Kidney glomerular epithelial cell (primary cell): Measurements from ENCODE around the gene TEX22.

ENCODE experiments used
- DNase-seq: peaks from one replicate; lab custom pipeline; 2025; lab: John Stamatoyannopoulos, UW

The TEX22 gene

DNA sequence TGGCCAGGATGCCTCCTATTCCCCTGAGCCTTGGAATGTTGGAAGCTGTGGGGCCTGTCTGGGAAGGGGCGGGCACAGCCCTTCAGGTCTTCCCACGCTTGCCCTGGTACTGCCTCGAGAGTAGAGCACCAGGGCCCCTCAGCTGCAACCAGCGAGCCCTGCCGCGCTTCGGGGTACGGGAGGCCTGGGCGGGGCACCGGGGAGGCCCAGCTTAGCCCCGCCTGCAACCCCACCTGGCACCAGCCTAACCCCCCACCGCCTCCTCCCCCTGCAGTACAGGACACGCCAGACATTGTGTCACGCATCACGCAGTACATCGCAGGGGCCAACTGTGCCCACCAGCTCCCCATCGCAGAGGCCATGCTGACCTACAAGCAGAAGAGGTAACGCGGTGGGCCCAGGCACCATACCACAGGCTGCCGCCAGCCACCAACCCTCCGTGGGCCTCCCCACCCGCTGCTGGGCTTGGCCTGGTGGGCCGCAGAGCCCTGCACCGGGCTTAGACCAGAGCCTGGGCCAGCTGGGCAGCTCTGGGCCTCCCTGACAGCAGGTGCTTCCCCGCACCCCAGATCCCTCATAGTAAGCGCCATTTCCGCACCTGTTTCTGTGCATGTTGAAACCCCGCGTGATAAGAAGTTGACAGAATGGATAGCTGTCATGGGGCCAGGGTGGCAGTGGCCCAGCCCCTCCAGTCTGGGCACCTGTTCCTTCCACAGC lies 13.6 kb upstream of the TEX22 start:
- DNase-seq: no peak

- no peak for DNase-seq
Measured at GRCh38 chr14:105385322-105385637, 13.1 kb upstream of the TEX22 start.

DNA sequence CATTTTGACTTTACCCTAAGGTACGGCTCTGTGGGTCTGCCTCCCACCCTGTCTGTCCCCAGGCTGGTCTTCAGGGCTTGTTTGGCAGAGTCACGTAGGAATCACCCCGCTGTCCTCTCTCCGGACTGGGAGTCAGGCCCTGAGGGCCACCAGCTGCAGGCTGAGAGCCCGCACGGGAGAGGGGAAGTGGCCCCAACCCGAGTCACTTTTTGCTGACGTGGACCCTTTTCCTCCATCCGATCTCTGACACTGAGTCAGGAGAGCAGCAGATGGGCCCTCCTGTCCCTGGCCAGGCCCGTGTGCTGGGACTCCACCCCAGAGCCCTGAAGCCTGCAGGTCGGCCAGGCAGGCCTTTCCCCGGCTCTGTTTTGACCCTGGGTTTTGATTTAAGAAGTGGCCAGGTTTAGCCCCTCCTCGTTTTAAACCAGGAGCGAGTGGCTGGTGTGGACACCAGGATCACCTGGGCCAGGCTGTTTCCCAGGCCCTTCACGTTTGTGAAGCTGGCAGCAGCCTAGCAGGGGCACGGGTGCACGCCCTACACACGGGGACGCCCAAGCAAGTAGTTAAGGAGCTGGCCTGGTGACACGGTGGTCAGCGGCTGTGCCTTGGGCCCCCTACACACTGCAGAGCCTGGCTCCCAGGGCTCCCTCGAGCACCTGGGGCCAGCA lies 12.5 kb upstream of the TEX22 start:
- no peak for DNase-seq

- DNase-seq: no peak
Measured at GRCh38 chr14:105386581-105387529, 11.5 kb upstream of the TEX22 start.

DNA sequence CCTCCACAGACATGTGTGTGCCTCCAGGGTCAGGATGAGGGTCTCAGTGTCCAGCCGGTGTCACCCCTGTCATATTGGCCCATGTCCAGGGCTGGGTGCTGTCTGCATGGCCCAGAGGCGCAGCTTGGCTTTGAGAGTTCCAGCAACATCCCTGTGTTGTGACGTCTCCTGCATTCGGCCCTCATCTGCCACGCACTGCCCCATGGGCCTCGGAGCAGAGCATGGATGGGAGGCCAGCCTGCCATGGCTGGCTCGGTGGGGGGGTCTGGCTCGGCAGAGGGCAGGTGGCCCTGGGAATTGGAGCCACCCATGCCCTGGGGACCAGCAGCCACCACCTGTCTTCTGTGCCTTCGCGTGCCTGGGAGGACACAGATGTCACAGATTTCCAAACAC lies 10.8 kb upstream of the TEX22 start:
- DNase-seq: no peak

- DNase-seq: no peak
Measured at GRCh38 chr14:105388110-105388951, 10.0 kb upstream of the TEX22 start.

GRCh38 chr14:105388976-105389375 lies 9.4 kb upstream of the TEX22 start:
- no peak for DNase-seq

- DNase-seq: no peak
Measured at GRCh38 chr14:105389534-105389933, 8.8 kb upstream of the TEX22 start.

DNA sequence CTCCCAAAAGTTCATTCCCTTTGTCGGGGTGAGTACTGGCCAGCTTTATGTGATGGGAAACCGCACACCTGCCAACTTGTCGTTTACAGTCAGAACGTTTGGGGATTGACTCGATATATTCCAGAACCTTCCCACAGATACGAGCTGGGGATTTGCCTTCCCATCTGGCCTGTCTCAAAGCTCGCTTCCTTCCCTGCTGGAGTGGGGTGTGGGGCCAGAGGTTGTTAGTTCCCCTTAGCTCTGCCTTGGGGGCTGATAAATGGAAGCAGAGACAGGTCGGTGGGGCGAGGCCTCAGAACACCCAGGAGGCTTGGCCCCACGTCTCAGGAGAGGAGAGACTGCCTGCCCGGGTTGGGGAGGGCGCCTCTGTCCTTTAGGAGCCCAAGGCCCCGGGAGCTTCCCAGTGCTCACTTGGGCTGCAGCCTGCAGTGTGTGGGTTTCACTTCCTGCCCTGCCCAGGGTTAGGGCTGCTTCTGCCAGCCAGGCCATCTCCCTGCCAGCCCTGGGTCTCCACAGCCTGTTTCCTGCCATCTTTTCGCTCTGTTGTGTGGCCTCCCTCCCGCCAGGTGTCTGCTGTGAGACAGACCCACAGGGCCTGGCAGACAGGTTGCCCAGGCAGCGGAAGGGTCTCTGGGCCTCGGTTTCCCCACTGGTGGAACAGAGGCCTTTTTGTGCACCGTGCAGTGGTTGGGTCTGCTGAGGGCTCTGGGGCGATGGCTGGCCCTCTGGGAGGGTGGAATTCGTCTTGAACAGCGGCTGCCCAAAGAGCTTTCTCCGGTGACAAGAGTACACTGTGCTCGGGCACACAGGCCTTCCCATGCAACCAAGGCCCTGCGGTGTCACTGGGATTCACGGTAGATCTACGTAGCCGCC lies 8.1 kb upstream of the TEX22 start:
- DNase-seq: no peak

- no peak for DNase-seq
Measured at GRCh38 chr14:105390849-105391500, 7.4 kb upstream of the TEX22 start.

DNA sequence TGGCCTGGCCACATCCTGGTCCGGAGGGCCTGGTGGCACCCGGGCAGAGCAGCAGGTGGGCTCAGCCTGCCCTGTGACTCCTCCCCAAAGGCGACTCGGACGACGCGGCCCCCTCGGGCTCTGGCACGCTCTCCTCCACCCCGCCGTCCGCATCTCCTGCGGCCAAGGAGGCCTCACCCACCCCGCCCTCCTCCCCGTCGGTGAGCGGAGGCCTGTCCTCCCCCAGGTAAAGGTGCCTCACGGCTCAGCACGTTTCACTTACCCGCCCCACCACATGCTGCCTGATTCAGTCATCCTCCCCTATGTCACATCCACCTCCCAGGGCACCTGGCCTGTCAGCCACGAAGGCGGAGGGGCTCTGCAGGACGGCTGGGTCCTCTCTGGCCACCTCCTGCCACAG lies 6.8 kb upstream of the TEX22 start:
- DNase-seq: no peak

DNA sequence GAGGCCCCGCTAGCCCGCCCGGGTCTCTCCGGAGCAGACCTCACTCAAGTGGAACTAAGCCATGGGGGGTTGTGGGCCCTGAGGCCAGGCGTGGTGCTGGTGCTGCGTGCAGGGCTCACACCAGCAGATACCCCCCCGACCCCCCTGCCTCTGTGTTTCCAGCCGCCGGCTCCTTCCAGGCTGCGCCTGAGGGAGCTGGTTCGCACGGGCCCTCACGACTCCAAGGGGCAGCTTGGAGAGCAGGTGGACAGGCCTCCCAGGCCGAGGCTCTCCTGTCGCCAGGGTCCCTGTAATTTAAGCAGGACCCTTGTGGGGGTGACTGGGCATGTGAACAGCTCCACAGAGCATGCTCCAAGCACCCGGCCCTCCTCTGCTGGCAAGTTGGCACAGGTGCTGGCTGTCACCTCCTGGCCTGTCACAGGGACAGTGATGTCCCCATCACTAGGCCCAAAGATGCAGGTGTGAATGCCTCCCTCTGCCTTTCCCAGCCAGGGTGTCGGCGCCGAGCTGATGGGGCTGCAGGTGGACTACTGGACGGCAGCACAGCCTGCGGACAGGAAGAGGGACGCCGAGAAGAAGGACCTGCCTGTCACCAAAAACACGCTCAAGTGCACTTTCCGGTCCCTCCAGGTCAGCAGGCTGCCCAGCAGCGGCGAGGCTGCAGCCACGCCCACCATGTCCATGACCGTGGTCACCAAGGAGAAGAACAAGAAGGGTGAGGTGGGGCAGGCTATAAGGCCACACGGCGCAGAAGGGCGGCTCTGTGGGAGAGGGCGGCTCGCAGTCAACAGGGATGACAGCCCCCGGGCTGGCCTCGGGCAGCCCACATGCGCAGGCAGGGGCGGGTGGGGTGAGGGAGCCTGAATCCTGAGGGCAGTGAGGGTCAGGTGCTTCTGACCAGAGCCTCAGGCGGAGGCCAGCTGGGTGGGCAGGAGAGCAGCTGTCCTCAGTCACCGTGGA lies 5.9 kb upstream of the TEX22 start:
- no peak for DNase-seq

DNA sequence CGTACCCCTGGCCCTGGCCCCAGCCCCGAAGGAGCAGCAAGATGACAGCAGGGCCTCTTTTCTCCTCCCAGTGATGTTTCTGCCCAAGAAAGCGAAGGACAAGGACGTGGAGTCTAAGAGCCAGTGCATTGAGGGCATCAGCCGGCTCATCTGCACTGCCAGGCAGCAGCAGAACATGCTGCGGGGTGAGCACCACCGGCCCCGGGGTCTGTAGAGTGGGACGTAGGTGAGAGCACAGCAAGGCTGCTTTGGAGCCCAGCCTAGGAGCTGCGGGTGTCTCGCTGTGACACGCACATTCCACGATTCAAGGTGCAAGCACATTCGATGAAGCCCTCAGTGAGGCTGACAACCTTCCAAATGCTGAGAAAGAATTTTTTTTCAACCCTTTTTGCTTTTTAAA lies 5.2 kb upstream of the TEX22 start:
- no peak for DNase-seq

DNA sequence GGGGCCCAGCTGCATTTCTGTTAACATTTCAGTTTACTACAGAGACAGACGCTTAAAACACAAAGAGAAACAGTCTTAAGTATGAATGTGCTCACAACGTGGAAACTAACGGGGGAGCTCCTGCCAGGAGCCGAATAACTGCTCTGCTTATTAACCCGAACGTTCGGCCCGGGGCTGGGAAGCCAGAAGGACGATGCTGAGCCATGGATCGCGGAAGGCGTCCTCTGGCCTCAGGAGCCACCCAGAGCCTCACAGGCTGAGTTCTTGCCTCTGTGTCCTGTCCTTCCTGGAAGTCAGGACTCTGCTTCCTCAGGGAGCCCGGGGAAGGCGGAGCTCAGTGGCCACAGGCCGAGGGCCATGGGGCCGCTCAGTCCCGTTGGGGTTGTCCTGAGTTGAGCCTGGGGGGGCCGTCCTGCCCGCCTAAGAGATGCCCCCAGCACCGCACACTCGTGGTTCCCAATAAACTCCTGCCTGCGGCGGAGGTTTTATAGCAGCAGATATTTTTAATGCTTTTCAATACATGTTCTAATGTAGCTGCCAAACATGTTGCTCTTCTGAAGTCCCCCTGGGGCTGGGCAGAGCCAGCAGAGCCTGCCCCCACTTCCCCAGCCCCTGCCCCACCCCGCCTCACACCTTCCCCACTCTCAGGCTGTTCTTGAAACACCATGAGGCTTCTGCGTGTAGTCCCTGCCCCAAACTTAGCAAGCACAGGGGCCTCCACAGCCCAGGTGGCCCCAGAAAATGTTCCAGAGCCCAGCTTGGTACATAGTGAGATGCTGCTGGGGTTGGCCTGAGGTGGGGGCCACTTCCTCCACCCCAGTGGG lies 3.4 kb upstream of the TEX22 start:
- DNase-seq: no peak

DNA sequence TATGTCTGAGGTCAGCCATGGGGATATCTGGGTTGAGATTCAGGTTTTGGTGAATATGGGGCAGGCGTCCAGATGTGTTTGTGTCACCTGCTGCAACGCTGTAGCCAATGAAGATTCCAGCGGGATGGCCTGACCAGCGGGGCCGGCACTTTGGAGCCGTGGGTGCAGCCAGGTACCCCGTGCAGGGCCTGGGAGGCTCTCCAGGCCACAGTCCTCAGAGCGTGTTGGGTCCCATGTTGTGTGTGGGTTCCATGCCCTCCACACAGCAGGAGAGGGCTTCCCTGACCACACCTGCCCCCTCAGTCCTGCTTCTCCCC lies 2.8 kb upstream of the TEX22 start:
- DNase-seq: no peak

- DNase-seq: no peak
Measured at GRCh38 chr14:105397350-105397931, 897 bp upstream of the TEX22 start.

GRCh38 chr14:105398726-105399465 lies 558 bp downstream of the TEX22 start:
- DNase-seq: no peak

DNA sequence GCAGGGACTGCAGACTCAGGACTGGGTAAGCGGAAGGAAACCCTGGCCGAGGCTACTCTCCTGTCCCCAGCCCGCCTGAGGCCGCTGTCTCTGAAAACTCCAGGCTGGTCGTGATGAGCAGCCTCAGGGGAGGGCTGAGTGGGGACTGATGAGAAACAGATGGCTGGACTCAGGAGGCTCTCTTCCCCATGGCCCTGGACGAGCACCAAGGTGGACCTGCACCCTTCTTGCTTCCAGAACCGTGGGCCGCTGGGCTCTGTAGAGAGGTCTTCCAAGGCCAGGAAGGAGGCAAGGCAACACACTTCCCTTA lies 1.1 kb downstream of the TEX22 start:
- no peak for DNase-seq
